Colon (tissue), 2 donors: Measurements from ENCODE around the gene LHFPL3.
"Not testable (repeated sequence)": the region's sequence is repeated elsewhere in the genome, so short reads cannot be mapped to it uniquely, and the experiment has no call there.

ENCODE experiments used
- FAIRE-seq: peaks from 2 replicates; lab custom pipeline; 2012; peaks lifted over from hg19 to GRCh38; lab: Jason Lieb, UNC
- donor health status: control.
- donor health status: control.

The LHFPL3 gene

DNA sequence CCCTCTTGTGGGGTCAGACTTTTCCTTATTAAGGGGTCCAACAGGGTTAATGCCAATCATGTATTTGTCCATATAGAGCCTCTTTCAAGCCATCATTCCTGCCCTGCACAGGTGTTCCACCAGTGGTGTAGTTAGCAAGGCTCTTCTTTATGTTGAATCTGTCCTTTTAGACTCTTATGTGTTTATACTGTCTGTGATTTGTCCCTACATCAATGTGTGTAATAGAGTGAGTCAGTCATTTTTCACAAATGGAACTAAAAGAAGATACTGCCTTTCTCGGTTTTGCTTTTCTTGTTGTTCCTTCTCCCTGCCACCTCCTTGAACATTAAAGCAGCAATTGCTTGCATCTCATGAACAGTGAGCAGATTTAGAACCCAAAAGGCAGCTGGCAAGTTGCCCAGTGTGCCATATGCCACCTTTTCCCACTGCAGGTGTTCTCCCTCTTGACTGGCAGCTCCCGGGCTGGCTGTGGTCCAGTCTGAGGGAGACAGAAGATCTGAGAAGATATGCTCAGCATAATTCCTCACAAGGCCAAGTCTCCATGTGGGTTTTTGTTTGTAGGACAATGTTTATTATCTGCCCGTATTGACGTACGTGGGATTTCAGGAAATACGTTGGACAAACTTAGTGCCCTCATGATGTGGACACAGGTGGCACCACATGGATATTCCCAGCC, 154.1 kb downstream of the LHFPL3 start:
- FAIRE-seq, result no peak

- no peak for FAIRE-seq
These were observed 158.5 kb downstream of the LHFPL3 start for GRCh38 chr7:104486931-104487330.

DNA sequence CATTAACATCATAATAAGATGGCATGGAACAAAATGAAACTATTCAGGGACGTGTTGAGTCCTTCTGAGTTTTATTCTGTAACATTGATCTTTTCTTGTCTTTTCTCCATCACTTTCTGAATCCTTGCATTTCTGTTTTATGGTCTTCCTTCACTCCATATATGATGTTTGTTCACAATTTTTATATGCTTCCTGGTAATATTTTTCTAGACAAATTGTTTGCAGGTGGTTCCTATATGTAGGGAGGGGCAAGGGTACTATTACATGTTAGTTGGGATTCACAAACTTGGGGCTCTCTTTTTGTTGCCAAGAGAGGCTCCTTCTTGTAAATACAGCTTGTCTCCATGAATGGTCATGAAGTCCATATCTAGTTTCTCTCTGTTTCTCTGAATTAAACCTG, 159.2 kb downstream of the LHFPL3 start:
- no peak for FAIRE-seq

DNA sequence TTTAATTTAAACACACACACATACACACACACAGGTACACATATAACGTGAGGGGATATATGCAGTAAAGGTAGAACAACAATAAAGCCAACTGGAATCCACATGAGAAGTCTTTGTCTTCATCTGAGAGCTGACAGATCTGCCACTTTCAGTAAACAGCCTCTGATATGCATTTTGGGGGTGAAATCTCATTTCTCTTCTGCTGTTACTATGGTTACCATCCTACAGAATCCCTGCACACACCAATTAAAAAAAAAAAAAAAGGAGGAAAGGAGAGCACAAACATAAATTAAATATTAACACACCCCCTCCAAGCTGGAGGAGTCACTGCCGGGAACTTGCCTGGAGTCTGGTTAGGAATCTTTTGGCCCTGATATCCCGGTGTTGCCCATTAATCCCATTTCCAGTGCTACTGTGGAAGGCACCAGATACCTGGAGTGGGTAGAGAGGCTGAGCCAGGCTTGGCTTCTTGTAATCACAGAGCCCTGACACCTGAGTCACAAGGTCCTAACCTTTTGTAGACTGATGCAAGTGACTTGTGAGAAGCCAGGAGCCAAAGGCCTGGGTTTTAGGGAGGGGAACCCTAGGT, 169.1 kb downstream of the LHFPL3 start:
- no peak for FAIRE-seq

- no peak for FAIRE-seq
These were observed 171.6 kb downstream of the LHFPL3 start for GRCh38 chr7:104499975-104500374.

- FAIRE-seq, result no peak
These were observed 181.5 kb downstream of the LHFPL3 start for GRCh38 chr7:104509874-104510273.

DNA sequence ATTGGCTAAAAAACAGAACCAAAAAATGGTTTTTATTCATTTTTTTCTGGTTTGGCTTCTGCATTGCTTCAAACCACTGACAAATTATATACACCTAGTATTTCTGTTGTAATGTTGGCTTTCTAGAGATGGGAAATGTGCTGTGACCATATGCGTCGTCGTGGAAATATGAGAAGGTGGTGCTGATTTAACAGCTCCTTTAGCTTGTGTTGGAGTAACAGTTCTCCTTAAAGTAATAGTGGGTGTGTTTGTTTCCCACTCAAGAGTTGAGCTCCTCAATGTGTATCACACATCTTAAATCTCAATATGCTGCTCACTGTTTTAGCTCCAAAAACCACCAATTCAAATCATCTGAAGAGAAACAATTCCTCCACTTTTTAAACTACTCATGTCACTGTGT, 196.4 kb downstream of the LHFPL3 start:
- no peak for FAIRE-seq

GRCh38 chr7:104528142-104528541, 199.7 kb downstream of the LHFPL3 start:
- FAIRE-seq, result no peak

DNA sequence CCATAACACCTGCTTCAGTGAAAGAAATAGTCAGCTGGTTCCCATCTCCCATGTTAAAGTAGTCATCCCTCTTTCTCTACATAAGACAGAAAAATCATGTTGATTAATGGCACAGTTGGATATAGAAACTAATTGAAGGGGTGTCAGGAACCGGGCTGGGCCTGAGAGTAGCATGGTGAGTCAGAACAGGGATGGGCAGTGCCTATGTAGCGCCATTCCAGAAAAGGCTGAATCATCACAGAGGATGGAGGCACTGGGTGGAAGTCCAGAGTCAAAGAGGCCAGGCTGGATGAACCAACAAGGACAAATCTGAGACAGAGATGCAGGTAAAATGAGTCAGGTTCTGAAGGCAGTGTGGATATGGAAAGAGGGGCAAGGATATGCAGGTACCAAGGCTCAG, 201.2 kb downstream of the LHFPL3 start:
- no peak for FAIRE-seq

GRCh38 chr7:104530251-104530650, 201.8 kb downstream of the LHFPL3 start:
- FAIRE-seq, result no peak

- FAIRE-seq, result no peak
These were observed 205.7 kb downstream of the LHFPL3 start for GRCh38 chr7:104534149-104534548.

GRCh38 chr7:104535841-104536240, 207.4 kb downstream of the LHFPL3 start:
- no peak for FAIRE-seq

DNA sequence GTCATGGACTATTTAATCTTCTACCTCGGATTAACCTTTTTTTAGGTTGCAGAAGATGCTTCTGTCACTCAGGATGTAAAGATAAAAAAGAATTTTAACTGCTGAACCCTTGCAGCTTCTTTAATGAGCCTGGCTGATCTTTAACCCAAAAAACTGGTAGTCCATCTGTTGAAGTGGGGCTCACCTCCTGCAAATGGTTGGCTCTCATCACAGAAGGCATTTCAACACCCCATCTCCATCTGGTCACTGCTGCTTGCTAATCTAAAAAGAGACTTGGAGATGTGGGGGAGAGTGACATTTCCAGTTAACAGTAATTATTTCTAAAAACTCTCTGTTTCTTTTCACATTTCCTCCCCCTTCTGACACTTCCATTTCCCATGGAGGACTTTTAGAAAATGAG, 208.6 kb downstream of the LHFPL3 start:
- FAIRE-seq, result no peak

DNA sequence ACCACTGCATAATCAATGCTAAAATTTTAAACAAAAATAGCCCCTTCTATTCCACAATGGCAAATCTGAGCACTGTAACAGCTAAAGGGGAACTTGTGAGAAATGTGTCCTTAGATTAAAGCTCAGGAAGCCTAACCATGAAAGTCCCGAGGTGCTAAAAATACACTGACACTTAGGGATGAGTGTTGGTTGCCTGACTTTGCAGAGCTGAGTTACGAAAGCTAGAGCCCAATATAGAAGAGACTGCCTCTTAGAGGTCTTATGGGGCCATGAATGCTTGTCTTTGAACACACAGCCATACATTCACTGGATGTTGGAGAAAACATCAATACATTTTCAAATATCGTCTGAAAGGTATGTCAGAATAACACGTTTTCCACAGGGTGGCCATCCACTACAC, 209.7 kb downstream of the LHFPL3 start:
- FAIRE-seq, result no peak

GRCh38 chr7:104541897-104542296, 213.5 kb downstream of the LHFPL3 start:
- no peak for FAIRE-seq

DNA sequence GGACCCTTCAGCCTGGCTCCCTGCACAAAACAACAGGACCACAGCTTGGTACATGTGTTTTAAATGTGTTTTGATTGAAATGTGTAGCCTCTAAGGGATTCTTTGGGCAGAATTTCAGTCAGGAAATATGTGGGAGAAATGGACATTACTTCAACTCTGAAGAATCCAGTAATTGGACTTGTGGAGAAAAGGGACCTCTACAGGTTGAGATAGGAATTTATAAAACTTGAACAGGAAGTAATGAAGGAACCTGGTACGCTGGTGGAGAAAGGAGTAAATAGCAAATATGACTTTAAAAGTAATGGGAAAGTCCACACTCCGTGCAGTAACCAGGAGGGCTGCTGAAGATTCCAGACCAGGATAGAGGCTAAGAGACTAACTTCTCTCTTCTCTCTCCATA, 220.5 kb downstream of the LHFPL3 start:
- no peak for FAIRE-seq

GRCh38 chr7:104550362-104550761, 222.0 kb downstream of the LHFPL3 start:
- FAIRE-seq, result no peak

- no peak for FAIRE-seq
These were observed 222.8 kb downstream of the LHFPL3 start for GRCh38 chr7:104551226-104551625.

- FAIRE-seq, result no peak
These were observed 223.7 kb downstream of the LHFPL3 start for GRCh38 chr7:104552102-104552501.

GRCh38 chr7:104553074-104553473, 224.7 kb downstream of the LHFPL3 start:
- no peak for FAIRE-seq

DNA sequence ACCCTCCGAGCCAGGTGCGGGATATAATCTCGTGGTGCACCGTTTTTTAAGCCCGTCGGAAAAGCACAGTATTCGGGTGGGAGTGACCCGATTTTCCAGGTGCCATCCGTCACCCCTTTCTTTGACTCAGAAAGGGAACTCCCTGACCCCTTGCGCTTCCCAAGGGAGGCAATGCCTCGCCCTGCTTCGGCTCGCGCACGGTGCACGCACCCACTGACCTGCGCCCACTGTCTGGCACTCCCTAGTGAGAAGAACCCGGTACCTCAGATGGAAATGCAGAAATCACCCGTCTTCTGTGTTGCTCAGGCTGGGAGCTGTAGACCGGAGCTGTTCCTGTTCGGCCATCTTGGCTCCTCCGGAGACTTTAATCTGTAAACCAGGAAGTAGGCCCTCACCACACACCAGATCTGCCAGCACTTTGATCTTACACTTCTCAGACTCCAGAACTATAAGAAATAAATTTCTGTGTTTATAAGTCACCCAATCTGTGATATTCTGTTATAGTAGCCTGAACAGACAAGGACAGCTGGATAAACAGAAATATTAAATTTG, 235.0 kb downstream of the LHFPL3 start:
- not testable (repeated sequence) for FAIRE-seq

DNA sequence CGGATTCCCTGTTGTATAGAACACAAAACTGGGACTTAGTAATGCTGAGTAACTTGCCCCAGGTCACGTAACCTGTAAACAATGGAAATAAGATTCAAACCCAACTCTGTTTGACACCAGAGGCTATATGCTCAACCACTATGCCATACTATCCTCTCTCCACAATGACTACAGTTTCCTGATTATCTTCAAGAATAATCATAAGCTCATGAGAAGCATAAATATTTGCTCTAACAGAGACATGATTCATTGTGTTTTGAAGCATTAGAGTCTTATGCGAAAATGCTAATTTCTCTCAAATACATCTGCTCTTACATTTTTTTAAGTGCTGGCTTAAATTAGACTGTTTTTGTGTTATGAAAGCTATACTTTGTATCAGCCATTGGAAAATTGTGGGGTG, 241.3 kb downstream of the LHFPL3 start:
- FAIRE-seq, result no peak

- FAIRE-seq, result no peak
These were observed 244.2 kb downstream of the LHFPL3 start for GRCh38 chr7:104572554-104572953.

- FAIRE-seq, result no peak
These were observed 256.2 kb downstream of the LHFPL3 start for GRCh38 chr7:104584620-104585019.
